Measurements from ENCODE around the gene ANKRD55. TPM values are rescaled to one million over a fixed set of nuclear protein-coding genes. Genes with fewer than 3 reads are reported as not detected.

The ANKRD55 gene
- total RNA-seq, 2 experiments from 2014 or later, result 9.7 to 10.2 TPM

GRCh38 chr5:56116599-56117141 is 116.5 kb downstream of the ANKRD55 start:
- no peak for DNase-seq
- Mint-ChIP-seq H3K27me3 (no peaks in the 10 kb centered on the region), H3K4me1 (ENCODE audit: low read depth) (peaks cover 17% of the 10 kb centered on the region), H3K4me3 (no peak overlapping the region), H3K36me3 (ENCODE audit: low read depth) (peaks cover 48% of the 10 kb centered on the region), H3K27ac (peak overlapping the region; percentile 59), H3K9me3 (no peaks in the 10 kb centered on the region)
- Histone ChIP-seq H3K4me1 (ENCODE audit: insufficient read depth, low read length) (no peaks in the 10 kb centered on the region), H3K4me3 (ENCODE audit: low read length) (no peak overlapping the region), H3K27ac (ENCODE audit: low read depth in 1 of 2, low read length in 2 of 2) (no peak overlapping the region), H3K9me3 (ENCODE audit: control insufficient read depth in 1 of 2, insufficient read depth in 1 of 2, low read length in 2 of 2) (no peaks in the 10 kb centered on the region), H3K36me3 (ENCODE audit: insufficient read depth, low read length) (no peaks in the 10 kb centered on the region), H3K27me3 (ENCODE audit: control insufficient read depth in 1 of 2, insufficient read depth in 2 of 2, low read length in 2 of 2) (no peaks in the 10 kb centered on the region)
- ChIA-PET POLR2A (interaction anchor here (1.0 kb wide), 2 partner anchors 11 to 14 kb away, joined by 3 read pairs; no protein-coding TSS in a partner anchor), CTCF (interaction anchor here (0.6 kb wide), 1 partner anchor 30 kb away, joined by 3 read pairs; no protein-coding TSS in a partner anchor)
- intact Hi-C loops (cut with DNase I, micrococcal nuclease), result no loop called here
- no peak for ATAC-seq (ENCODE audit: poor library complexity)
- TF ChIP-seq CTCF (IDR thresholded peaks at IDR 0.05), result no peak

GRCh38 chr5:56115589-56115988 is 117.5 kb downstream of the ANKRD55 start:
- no peak for ATAC-seq (ENCODE audit: poor library complexity)
- peaks cover 59% of the 10 kb centered on the region for H3K36me3 Mint-ChIP-seq (ENCODE audit: low read depth)
- H3K4me3 ChIP-seq (ENCODE audit: low read length), result no peak overlapping the region
- H3K4me1 Mint-ChIP-seq (ENCODE audit: low read depth), result peaks cover 21% of the 10 kb centered on the region
- H3K27ac Mint-ChIP-seq, result no peak overlapping the region
- no peak for DNase-seq
- H3K9me3 ChIP-seq (ENCODE audit: control insufficient read depth in 1 of 2, insufficient read depth in 1 of 2, low read length in 2 of 2), result no peaks in the 10 kb centered on the region
- no peak for TF ChIP-seq CTCF (IDR thresholded peaks at IDR 0.05)
- H3K9me3 Mint-ChIP-seq, result no peaks in the 10 kb centered on the region
- no peak overlapping the region for H3K27ac ChIP-seq (ENCODE audit: low read depth in 1 of 2, low read length in 2 of 2)
- intact Hi-C loops (cut with DNase I, micrococcal nuclease), result no loop called here
- H3K4me1 ChIP-seq (ENCODE audit: insufficient read depth, low read length), result no peaks in the 10 kb centered on the region
- no peaks in the 10 kb centered on the region for H3K27me3 ChIP-seq (ENCODE audit: control insufficient read depth in 1 of 2, insufficient read depth in 2 of 2, low read length in 2 of 2)
- CTCF ChIA-PET, result no interaction called here
- peaks cover 1% of the 10 kb centered on the region for H3K36me3 ChIP-seq (ENCODE audit: insufficient read depth, low read length)
- H3K4me3 Mint-ChIP-seq, result no peak overlapping the region
- no peaks in the 10 kb centered on the region for H3K27me3 Mint-ChIP-seq
- POLR2A ChIA-PET, result interaction anchor here (1.0 to 1.2 kb wide), 2 partner anchors 8 to 10 kb away, joined by 3 to 5 read pairs; no protein-coding TSS in a partner anchor

- H3K4me1 ChIP-seq (ENCODE audit: insufficient read depth, low read length), result peaks cover 9% of the 10 kb centered on the region
- intact Hi-C loops (cut with DNase I, micrococcal nuclease), result loop anchor here in 1 of 2 experiments (5.0 kb wide), 1 partner anchor 70 kb away; no protein-coding TSS in a partner anchor
- DNase-seq (no peak), ATAC-seq (ENCODE audit: poor library complexity) (no peak)
- H3K27me3 ChIP-seq (ENCODE audit: control insufficient read depth in 1 of 2, insufficient read depth in 2 of 2, low read length in 2 of 2), result no peaks in the 10 kb centered on the region
- H3K27ac Mint-ChIP-seq, result no peak overlapping the region
- H3K4me3 ChIP-seq (ENCODE audit: low read length), result no peak overlapping the region
- no peaks in the 10 kb centered on the region for H3K9me3 Mint-ChIP-seq
- TF ChIP-seq CTCF (IDR thresholded peaks at IDR 0.05), result no peak
- no peaks in the 10 kb centered on the region for H3K27me3 Mint-ChIP-seq
- no peak overlapping the region for H3K4me3 Mint-ChIP-seq
- no peaks in the 10 kb centered on the region for H3K9me3 ChIP-seq (ENCODE audit: control insufficient read depth in 1 of 2, insufficient read depth in 1 of 2, low read length in 2 of 2)
- ChIA-PET POLR2A (interaction anchor here (0.5 to 1.3 kb wide), 2 partner anchors 64 to 130 kb away, joined by 3 read pairs; no protein-coding TSS in a partner anchor), CTCF (no interaction called here)
- H3K36me3 ChIP-seq (ENCODE audit: insufficient read depth, low read length), result peaks cover 4% of the 10 kb centered on the region
- peaks cover 56% of the 10 kb centered on the region for H3K36me3 Mint-ChIP-seq (ENCODE audit: low read depth)
- H3K4me1 Mint-ChIP-seq (ENCODE audit: low read depth), result peaks cover 30% of the 10 kb centered on the region
- no peak overlapping the region for H3K27ac ChIP-seq (ENCODE audit: low read depth in 1 of 2, low read length in 2 of 2)
Observed at GRCh38 chr5:56112526-56113121, 120.5 kb downstream of the ANKRD55 start.
